Loucy (cell line): ENCODE data around the gene DPP4.

Source experiments
- H2AFZ ChIP-seq: fragments of 200-600 bp; sonication (generic); 2 replicates; pipeline ENCODE4 v1.6.0; 2016; ENCODE audit warnings: antibody characterized with exemption, mild to moderate bottlenecking, low read length, moderate library complexity
- H3F3A ChIP-seq: fragments of 200-600 bp; 2 replicates; pipeline ENCODE4 v1.6.0; 2016; ENCODE audit warnings: antibody characterized with exemption, low read depth, mild to moderate bottlenecking
- H3K27me3 ChIP-seq: fragments of 200-600 bp; sonication (generic); 2 replicates; pipeline ENCODE4 v1.6.1; 2014; ENCODE audit warnings: low read length, mild to moderate bottlenecking; ENCODE audit not compliant: insufficient read depth, poor library complexity, severe bottlenecking
- H3K36me3 ChIP-seq: fragments of 200-600 bp; sonication (generic); 2 replicates; pipeline ENCODE4 v1.6.1; 2016; ENCODE audit warnings: low read length; ENCODE audit not compliant: insufficient read depth
- H3K4me1 ChIP-seq: fragments of 200-600 bp; sonication (generic); 2 replicates; pipeline ENCODE4 v1.5.1; 2014; ENCODE audit warnings: low read length, mild to moderate bottlenecking; ENCODE audit not compliant: insufficient read depth, poor library complexity, severe bottlenecking
- H3K4me2 ChIP-seq: fragments of 200-600 bp; sonication (generic); 2 replicates; pipeline ENCODE4 v1.6.0; 2014; ENCODE audit warnings: antibody characterized with exemption, low read length, low read depth, mild to moderate bottlenecking; ENCODE audit not compliant: poor library complexity, severe bottlenecking
- H3K4me3 ChIP-seq: fragments of 200-600 bp; sonication (generic); 2 replicates; pipeline ENCODE4 v1.5.1; 2014; ENCODE audit warnings: low read length, mild to moderate bottlenecking, mixed read lengths; ENCODE audit not compliant: poor library complexity, severe bottlenecking
- H3K79me2 ChIP-seq: fragments of 200-600 bp; sonication (generic); 2 replicates; pipeline ENCODE4 v1.6.1; 2014; ENCODE audit warnings: low read length; ENCODE audit not compliant: insufficient read depth
- H3K9ac ChIP-seq: fragments of 200-600 bp; sonication (generic); 2 replicates; pipeline ENCODE4 v1.6.0; 2014; ENCODE audit warnings: mild to moderate bottlenecking, low read depth, low read length, moderate library complexity; ENCODE audit not compliant: poor library complexity, severe bottlenecking
- H3K9me2 ChIP-seq: fragments of 200-600 bp; sonication (generic); replicated peaks from 2 replicates; pipeline ENCODE4 v1.6.1; 2016; ENCODE audit warnings: low read depth, low read length, mixed read lengths
- H3K9me3 ChIP-seq: fragments of 200-600 bp; sonication (generic); 2 replicates; pipeline ENCODE4 v1.6.1; 2014; ENCODE audit warnings: mild to moderate bottlenecking, antibody characterized with exemption, low read length, low read depth; ENCODE audit not compliant: insufficient read depth
- H4K20me1 ChIP-seq: fragments of 200-600 bp; sonication (generic); 2 replicates; pipeline ENCODE4 v1.6.0; 2014; ENCODE audit warnings: antibody characterized with exemption, low read length, mild to moderate bottlenecking; ENCODE audit not compliant: insufficient read depth, poor library complexity, severe bottlenecking
- CTCF ChIP-seq: fragments of 200-600 bp; sonication (generic); conservative IDR thresholded peaks from 2 replicates; pipeline ENCODE4 v1.5.1; 2014; ENCODE audit warnings: mild to moderate bottlenecking, antibody characterized with exemption, low read length
- EZH2phosphoT487 ChIP-seq: fragments of 200-600 bp; IDR thresholded peaks from 2 replicates; pipeline ENCODE4 v1.6.1; 2018; ENCODE audit warnings: antibody characterized with exemption, mild to moderate bottlenecking, moderate library complexity, borderline replicate concordance

The DPP4 gene

GRCh38 chr2:162075689-162076132 is 1.7 kb upstream of the DPP4 start:
- no peak overlapping the region for H3K4me3 ChIP-seq
- H3K9me3 ChIP-seq, result peaks cover 3% of the 10 kb centered on the region; the same call in 1 of the 2 replicates
- no peak overlapping the region for H3K9ac ChIP-seq
- peaks cover 8% of the 10 kb centered on the region for H3K27me3 ChIP-seq
- H2AFZ ChIP-seq, result no peak overlapping the region
- no peaks in the 10 kb centered on the region for H3K79me2 ChIP-seq
- no peaks in the 10 kb centered on the region for H4K20me1 ChIP-seq
- H3K4me2 ChIP-seq, result no peak overlapping the region
- no peaks in the 10 kb centered on the region for H3K36me3 ChIP-seq
- H3K4me1 ChIP-seq, result peaks cover 12% of the 10 kb centered on the region
- H3F3A ChIP-seq, result no peaks in the 10 kb centered on the region
- no peaks in the 10 kb centered on the region for H3K9me2 ChIP-seq
- TF ChIP-seq EZH2phosphoT487 (no peak), CTCF (no peak)

- Histone ChIP-seq H3K4me2 (no peak overlapping the region), H3K79me2 (no peaks in the 10 kb centered on the region), H3K9me2 (no peaks in the 10 kb centered on the region), H3K36me3 (no peaks in the 10 kb centered on the region), H3K9me3 (peaks cover 3% of the 10 kb centered on the region; the same call in 1 of the 2 replicates), H3K27me3 (peaks cover 8% of the 10 kb centered on the region), H2AFZ (peak overlapping the region; percentile 98; the same call in 1 of the 2 replicates), H3F3A (no peaks in the 10 kb centered on the region), H4K20me1 (no peaks in the 10 kb centered on the region), H3K4me3 (no peak overlapping the region), H3K9ac (no peak overlapping the region), H3K4me1 (peaks cover 12% of the 10 kb centered on the region)
- TF ChIP-seq EZH2phosphoT487, result no peak
- no peak for TF ChIP-seq CTCF
These were observed 1.1 kb upstream of the DPP4 start for GRCh38 chr2:162074928-162075688.

- peak overlapping the region; percentile 76 for H3K4me3 ChIP-seq
These were observed 549 bp upstream of the DPP4 start for GRCh38 chr2:162074632-162074895.

More at GRCh38 chr2:162074632-162074895, 549 bp upstream of the DPP4 start:
- peak overlapping the region; percentile 97 for H3K4me2 ChIP-seq
- no peaks in the 10 kb centered on the region for H3K36me3 ChIP-seq
- H3K9me3 ChIP-seq, result peaks cover 3% of the 10 kb centered on the region; the same call in 1 of the 2 replicates
- H3K79me2 ChIP-seq, result no peaks in the 10 kb centered on the region
- peaks cover 8% of the 10 kb centered on the region for H3K27me3 ChIP-seq
- TF ChIP-seq EZH2phosphoT487 (no peak), CTCF (no peak)
- H3K9me2 ChIP-seq, result no peaks in the 10 kb centered on the region
- no peaks in the 10 kb centered on the region for H4K20me1 ChIP-seq
- H2AFZ ChIP-seq, result peak overlapping the region; percentile 98
- peaks cover 12% of the 10 kb centered on the region for H3K4me1 ChIP-seq
- no peaks in the 10 kb centered on the region for H3F3A ChIP-seq
- H3K9ac ChIP-seq, result no peak overlapping the region
